Right lobe of liver (tissue), 6 donors: ENCODE measurements around the gene FGA. TPM values are rescaled to one million over a fixed set of nuclear protein-coding genes. Genes with fewer than 3 reads are reported as not detected.
A peak's percentile ranks its signal among the peaks of the same experiment; 100 is the strongest.

Experiments
- ATAC-seq, 4 donors: fragments of 200-7000 bp; cut with Tn5 transposase; one replicate each; pipeline ENCODE4 v1.9.1; 2020; ENCODE audit warnings: mild to moderate bottlenecking in 4 of 4, moderate library complexity in 4 of 4
- DNase-seq, 3 donors: peaks; one replicate each; pipeline ENCODE4 v3.0.0-alpha.2; 2020
- H3K27ac ChIP-seq, 3 donors: fragments of 200-600 bp; one replicate each; pipeline ENCODE4 v1.8.0; 2022
- H3K27me3 ChIP-seq, 2 donors: fragments of 200-600 bp; one replicate each; pipeline ENCODE4 v1.8.0; 2022
- H3K36me3 ChIP-seq, 4 donors: fragments of 200-600 bp; sonication (generic) in 1 of 4; one replicate each; pipeline versions ENCODE4 v1.5.1 to v1.8.0; 2017 to 2022; ENCODE audit warnings: control low read depth in 1 of 4
- H3K4me1 ChIP-seq, 4 donors: fragments of 200-600 bp; sonication (generic) in 1 of 4; one replicate each; pipeline versions ENCODE4 v1.5.1 to v1.8.0; 2017 to 2022; ENCODE audit warnings: control low read depth in 1 of 4
- H3K4me3 ChIP-seq, 3 donors: fragments of 200-600 bp; one replicate each; pipeline ENCODE4 v1.8.0; 2022
- H3K9me3 ChIP-seq, 4 donors: fragments of 200-600 bp; sonication (generic) in 1 of 4; one replicate each; pipeline versions ENCODE4 v1.5.1 to v1.8.0; 2017 to 2022; ENCODE audit warnings: control low read depth in 1 of 4
- POLR2A ChIP-seq: fragments of 450-650 bp; IDR thresholded peaks from one replicate; pipeline ENCODE4 v1.6.1; 2017; ENCODE audit warnings: antibody characterized with exemption, mild to moderate bottlenecking
- WGBS: methylation state at CpG from one replicate; pipeline ENCODE4 v1.1.6; 2018; ENCODE audit warnings: low coverage, low lambda C conversion rate; ENCODE audit not compliant: insufficient coverage; ENCODE audit errors: missing lambda C conversion rate; 5-methylcytosine and 5-hydroxymethylcytosine counted together
- intact Hi-C, 2 donors: fragments of 100-400 bp; cut with DNase I; formaldehyde crosslinking; loops; one replicate each; pipeline versions ENCODE4 v1.11.2 to v1.14.1; 2022
- total RNA-seq, 6 experiments: library from RNA; depleted of rRNA in 2 of 6; stranded (reverse); fragments of >200 nt in 2 of 6; fragmentation: NEBNext Ultra II Directional in 3 of 6; extraction: Animal tissue kit (Norgen Biotek cat#: 25700) in 3 of 6; gene quantifications; one replicate each; pipeline versions ENCODE4 v1.1.0 to v1.2.4, GENCODE V29; 2016 to 2023
- TF ChIP-seq, protein P1 (sequence below), 4 donors: fragments of 200-600 bp in 3 of 4; fragments of 450-650 bp in 1 of 4; IDR thresholded peaks; one replicate each; pipeline versions ENCODE4 v1.5.1 to v1.8.0; 2016 to 2022; ENCODE audit warnings: antibody characterized with exemption in 4 of 4, mild to moderate bottlenecking in 2 of 4
- donor health status: DM: no; HTN: yes; CAD: no.
- donor health status: DM: no; HTN: no; CAD: no.
- donor health status: DM: no; HTN: no; CAD: no.
- donor health status: DM: no; HTN: yes; CAD: no.
- donor health status: DM: no; HTN: yes; CAD: no.

FGA gene
- total RNA-seq, 6 experiments from 2014 or later: 8,384 to 20,319 (median 15,496) TPM

DNA sequence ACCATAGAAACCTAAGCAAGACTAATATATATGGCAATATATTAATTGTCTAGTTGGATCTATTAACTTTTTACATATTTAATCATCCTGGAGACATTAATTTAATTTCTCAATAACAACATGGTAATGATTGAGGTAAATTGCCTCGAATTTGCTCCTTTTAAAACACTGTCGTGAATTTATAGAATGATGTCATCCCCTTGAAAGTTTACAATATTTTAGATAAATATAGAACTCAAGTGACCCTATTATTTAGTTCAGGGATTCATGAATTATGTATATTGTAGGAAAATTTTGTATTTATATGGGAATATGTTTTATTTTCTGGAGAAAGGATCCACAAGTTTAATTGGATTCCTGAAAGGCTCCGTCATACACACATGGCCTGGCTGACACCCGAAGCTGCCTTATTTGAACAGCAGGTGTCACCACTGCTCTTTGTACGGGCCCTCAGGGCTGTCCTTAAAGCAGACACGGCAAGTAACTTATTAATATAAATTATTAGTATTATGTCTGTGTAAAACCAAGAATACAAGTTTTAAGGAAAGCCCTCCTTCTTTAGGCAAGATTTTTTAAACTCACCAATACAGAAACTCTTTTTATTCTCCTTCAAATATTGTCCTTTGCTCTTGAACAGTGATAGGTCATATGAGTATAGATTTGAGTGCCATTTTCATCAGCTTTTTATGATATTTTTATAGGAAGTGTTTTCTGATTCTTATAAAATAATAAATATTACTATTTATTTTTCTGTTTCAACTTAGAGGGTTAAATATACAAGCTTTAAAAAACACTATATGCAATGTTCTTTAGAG is 38.5 kb downstream of the FGA start:
- H3K4me1 ChIP-seq: peaks cover 0 to 22% (median 10%) of the 10 kb centered on the region in 4 donors
- no peaks in the 10 kb centered on the region for H3K27me3 ChIP-seq
- WGBS: 13% methylated on average over 6 of the region's 6 CpGs
- H3K4me3 ChIP-seq: no peak overlapping the region
- intact Hi-C loops: no loop called here
- no peak for TF ChIP-seq POLR2A
- TF ChIP-seq, protein P1, sequence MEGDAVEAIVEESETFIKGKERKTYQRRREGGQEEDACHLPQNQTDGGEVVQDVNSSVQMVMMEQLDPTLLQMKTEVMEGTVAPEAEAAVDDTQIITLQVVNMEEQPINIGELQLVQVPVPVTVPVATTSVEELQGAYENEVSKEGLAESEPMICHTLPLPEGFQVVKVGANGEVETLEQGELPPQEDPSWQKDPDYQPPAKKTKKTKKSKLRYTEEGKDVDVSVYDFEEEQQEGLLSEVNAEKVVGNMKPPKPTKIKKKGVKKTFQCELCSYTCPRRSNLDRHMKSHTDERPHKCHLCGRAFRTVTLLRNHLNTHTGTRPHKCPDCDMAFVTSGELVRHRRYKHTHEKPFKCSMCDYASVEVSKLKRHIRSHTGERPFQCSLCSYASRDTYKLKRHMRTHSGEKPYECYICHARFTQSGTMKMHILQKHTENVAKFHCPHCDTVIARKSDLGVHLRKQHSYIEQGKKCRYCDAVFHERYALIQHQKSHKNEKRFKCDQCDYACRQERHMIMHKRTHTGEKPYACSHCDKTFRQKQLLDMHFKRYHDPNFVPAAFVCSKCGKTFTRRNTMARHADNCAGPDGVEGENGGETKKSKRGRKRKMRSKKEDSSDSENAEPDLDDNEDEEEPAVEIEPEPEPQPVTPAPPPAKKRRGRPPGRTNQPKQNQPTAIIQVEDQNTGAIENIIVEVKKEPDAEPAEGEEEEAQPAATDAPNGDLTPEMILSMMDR (IDR thresholded peaks at IDR 0.05): peak; percentile 79 to 97 (median 94)
- no peaks in the 10 kb centered on the region for H3K9me3 ChIP-seq
- no peak overlapping the region for H3K27ac ChIP-seq
- ATAC-seq (peak; percentile 62 to 79 (median 71)), DNase-seq (peak; percentile 67 to 79 (median 77))
- peaks cover 0 to 9% (median 0%) of the 10 kb centered on the region in 4 donors for H3K36me3 ChIP-seq

DNA sequence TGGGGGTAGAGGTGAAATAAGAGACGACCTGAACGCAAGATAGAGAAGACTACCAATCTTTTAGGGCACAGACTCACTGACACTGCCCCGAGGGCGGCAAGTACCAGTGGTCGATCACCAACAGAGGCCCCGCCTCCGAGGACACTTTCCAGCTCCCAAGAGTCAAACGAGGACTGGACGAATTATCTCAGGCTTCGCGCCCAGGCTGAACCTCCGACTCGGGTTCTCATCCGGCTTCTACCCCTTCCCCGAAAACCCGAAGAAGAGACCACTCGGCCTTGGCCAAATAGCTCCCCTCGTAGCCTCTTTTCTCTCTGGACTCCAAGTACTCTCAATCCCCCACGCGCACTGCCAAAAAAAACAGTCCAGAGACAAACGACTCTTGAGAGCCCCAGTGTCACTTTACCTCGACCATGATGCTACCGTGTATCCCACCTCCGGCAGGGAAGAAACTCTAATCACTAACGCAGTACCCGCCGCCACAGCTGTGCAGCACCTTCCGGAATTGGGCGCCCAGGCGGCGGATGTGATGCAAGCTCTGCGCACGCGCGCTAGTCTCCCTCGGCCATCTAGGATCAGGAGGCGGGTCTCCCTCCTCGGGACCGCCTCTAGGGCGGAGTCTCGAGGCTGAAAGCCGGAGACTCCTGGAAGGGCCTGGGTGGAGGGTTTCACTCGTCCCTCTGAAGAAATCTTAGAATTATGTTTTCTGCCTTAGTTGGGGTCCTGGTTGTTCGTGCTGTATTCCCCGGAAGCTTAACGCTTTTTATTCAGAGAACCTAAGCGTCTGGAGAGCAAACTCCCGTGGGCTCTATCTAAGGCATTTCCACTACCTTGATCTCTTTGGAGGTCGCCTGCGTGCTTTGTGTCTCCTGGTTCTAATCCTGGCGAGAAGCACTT is 40.4 kb downstream of the FGA start, which contains the start of gene PLRG1:
PLRG1 (minus strand) TSS at position 507 of the 897 bp plus-strand sequence; CDS start at position 415, 92 bp downstream.
- intact Hi-C loops: no loop called here
- Histone ChIP-seq H3K27ac (peak within 1 kb of the TSS; percentile 45 to 84 (median 79)), H3K4me1 (peaks cover 0 to 22% (median 10%) of the 10 kb centered on the region in 4 donors), H3K9me3 (no peaks in the 10 kb centered on the region), H3K4me3 (peak within 1 kb of the TSS; percentile 66 to 77 (median 67)), H3K36me3 (peaks cover 2 to 28% (median 14%) of the 10 kb centered on the region in 4 donors), H3K27me3 (no peaks in the 10 kb centered on the region)
- whole genome bisulfite sequencing: under 1% methylated on average over 39 of the region's 51 CpGs
- TF ChIP-seq, protein P1 (IDR thresholded peaks at IDR 0.05): peak; percentile 3 to 39 (median 18)
- peak; percentile 72 for TF ChIP-seq POLR2A
- DNase-seq (peak; percentile 97), ATAC-seq (peak; percentile 85 to 99 (median 96))

DNA sequence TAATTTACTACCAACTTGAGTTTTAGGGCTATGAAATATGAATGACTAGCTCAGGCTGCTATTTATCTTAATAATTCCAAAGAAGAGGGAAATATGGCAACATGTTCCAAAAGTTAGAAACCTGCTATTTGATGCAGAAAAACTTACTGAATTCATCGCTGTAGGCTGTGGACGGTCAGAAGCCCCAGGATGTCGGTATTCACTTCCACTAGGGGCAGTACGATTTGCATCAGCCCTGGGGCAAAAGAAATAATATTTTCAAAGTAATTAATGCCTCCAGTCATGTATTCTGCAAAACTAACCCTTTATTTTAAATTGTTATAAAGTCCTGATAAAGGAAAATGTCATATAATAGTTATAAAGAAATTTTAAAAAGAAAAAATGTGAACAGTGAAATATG is 44.9 kb downstream of the FGA start:
- H3K4me3 ChIP-seq: no peak overlapping the region
- H3K36me3 ChIP-seq: peaks cover 14 to 71% (median 34%) of the 10 kb centered on the region in 4 donors
- H3K27ac ChIP-seq: no peak overlapping the region
- intact Hi-C loops: no loop called here
- DNase-seq: no peak
- H3K4me1 ChIP-seq: peaks cover 0 to 16% (median 6%) of the 10 kb centered on the region in 4 donors
- no peak for ATAC-seq
- 88% methylated on average over 4 of the region's 4 CpGs for WGBS
- H3K27me3 ChIP-seq: no peaks in the 10 kb centered on the region
- H3K9me3 ChIP-seq: no peaks in the 10 kb centered on the region
- TF ChIP-seq, protein P1 (IDR thresholded peaks at IDR 0.05): no peak
- no peak for TF ChIP-seq POLR2A

DNA sequence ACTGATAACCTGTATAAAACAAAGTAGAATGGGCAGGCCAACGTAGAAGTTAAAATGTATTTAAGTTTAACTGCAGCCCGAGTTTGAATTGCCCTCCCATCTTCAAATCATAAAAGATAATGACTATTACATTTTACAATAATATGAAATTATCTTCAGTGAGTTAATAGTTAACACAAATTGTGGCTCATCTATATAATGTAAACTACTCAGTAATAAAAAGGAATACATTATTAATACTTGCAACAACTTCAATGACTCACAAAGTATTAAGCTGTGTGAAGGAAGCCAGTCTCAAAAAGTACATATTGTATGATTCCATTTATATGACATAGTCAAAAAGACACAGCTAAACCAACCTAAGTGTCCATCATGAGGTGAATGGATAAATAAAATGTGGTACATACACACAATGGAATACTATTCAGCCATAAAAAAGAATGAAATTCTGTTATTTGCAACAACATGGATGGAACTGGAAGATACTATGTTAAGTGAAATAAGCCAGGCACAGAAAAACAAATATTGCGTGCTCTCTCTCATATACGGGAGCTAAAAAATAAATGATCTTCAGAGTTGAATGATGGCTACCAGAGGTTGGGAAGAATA is 48.2 kb downstream of the FGA start:
- DNase-seq: no peak
- WGBS: 80% methylated on average over 4 of the region's 4 CpGs
- TF ChIP-seq, protein P1 (IDR thresholded peaks at IDR 0.05): no peak
- no peak for TF ChIP-seq POLR2A
- intact Hi-C loops: no loop called here
- H3K9me3 ChIP-seq: no peaks in the 10 kb centered on the region
- no peak overlapping the region for H3K4me3 ChIP-seq
- ATAC-seq: no peak
- no peaks in the 10 kb centered on the region for H3K4me1 ChIP-seq
- no peak overlapping the region for H3K27ac ChIP-seq
- H3K36me3 ChIP-seq: peaks cover 20 to 98% (median 46%) of the 10 kb centered on the region in 4 donors
- H3K27me3 ChIP-seq: no peaks in the 10 kb centered on the region
